Kidney (tissue), 14 donors: ENCODE measurements around the gene PRDM16. TPM values are rescaled to one million over a fixed set of nuclear protein-coding genes. Genes with fewer than 3 reads are reported as not detected.
A peak's percentile ranks its signal among the peaks of the same experiment; 100 is the strongest.

Experiments used
- DNase-seq, 5 donors: peaks; one replicate each; pipeline ENCODE4 v3.0.0-alpha.2; 2013 to 2020
- FAIRE-seq: peaks from 2 replicates; lab custom pipeline; 2012; peaks lifted over from hg19 to GRCh38; lab: Jason Lieb, UNC
- H3K27ac ChIP-seq, 2 donors: one replicate each; pipeline ENCODE4 v1.7.0; 2013; ENCODE audit warnings: low read depth in 2 of 2, low read length in 2 of 2, inconsistent platforms in 1 of 2
- H3K27me3 ChIP-seq: one replicate; pipeline ENCODE4 v1.7.1; 2013; ENCODE audit warnings: low read length, inconsistent platforms; ENCODE audit not compliant: control insufficient read depth, insufficient read depth
- H3K36me3 ChIP-seq, 3 donors: one replicate each; pipeline versions ENCODE4 v1.7.0 to v1.7.1; 2013; ENCODE audit warnings: low read length in 3 of 3, control low read depth in 1 of 3, inconsistent platforms in 1 of 3; ENCODE audit not compliant: insufficient read depth in 3 of 3, control insufficient read depth in 2 of 3
- H3K4me1 ChIP-seq, 3 donors: one replicate each; pipeline versions ENCODE4 v1.7.0 to v1.7.1; 2013; ENCODE audit warnings: low read length in 3 of 3, inconsistent platforms in 1 of 3, low read depth in 1 of 3; ENCODE audit not compliant: control insufficient read depth in 2 of 3, insufficient read depth in 2 of 3
- H3K4me3 ChIP-seq, 3 donors: one replicate each; pipeline versions ENCODE4 v1.7.0 to v1.8.1; 2013; ENCODE audit warnings: low read length in 3 of 3, control low read depth in 1 of 3, inconsistent platforms in 1 of 3
- H3K9ac ChIP-seq, 3 donors: one replicate each; pipeline versions ENCODE4 v1.7.0 to v1.7.1; 2013; ENCODE audit warnings: low read length in 3 of 3, control low read depth in 1 of 3, inconsistent platforms in 1 of 3
- H3K9me3 ChIP-seq, 3 donors: one replicate each; pipeline versions ENCODE4 v1.7.0 to v1.7.1; 2013; ENCODE audit warnings: low read length in 3 of 3, control low read depth in 1 of 3, inconsistent platforms in 1 of 3; ENCODE audit not compliant: control insufficient read depth in 2 of 3, insufficient read depth in 1 of 3
- CTCF ChIP-seq: IDR thresholded peaks from 3 replicates; pipeline ENCODE4 v1.5.1; 2012; ENCODE audit warnings: mild to moderate bottlenecking, moderate library complexity, borderline replicate concordance; ENCODE audit not compliant: insufficient read depth; ENCODE audit errors: extremely low read depth
- intact Hi-C: fragments of 100-400 bp; cut with DNase I; formaldehyde crosslinking; loops from one replicate; pipeline ENCODE4 v1.11.1; 2022
- polyA plus RNA-seq: library from polyadenylated mRNA; stranded (reverse); fragments of 350-450 nt; fragmentation: Illumina TruSeq; extraction: RNeasy Lipid Tissue Mini Kit (QIAGEN cat#74804); gene quantifications from one replicate; pipeline ENCODE4 v1.2.3, GENCODE V29; 2014; ENCODE audit warnings: low read depth, low replicate concordance; ENCODE audit not compliant: insufficient read depth
- total RNA-seq: library from RNA; stranded (reverse); fragmentation: NEBNext Ultra II Directional; extraction: Animal tissue kit (Norgen Biotek cat#: 25700); gene quantifications from one replicate; pipeline ENCODE4 v1.2.1, GENCODE V29; 2021
- donor health status: control.
- donor health status: control.
- donor health status: control.
- donor health status: control.
- donor health status: control.
- donor health status: DM: yes; HTN: yes; CAD: no.
- donor health status: Normal renal cell carcinoma (clear cell type).

The PRDM16 gene
- total and polyA plus RNA-seq, 2 donors from 2014 or later: 3.0 to 21.9 TPM

DNA sequence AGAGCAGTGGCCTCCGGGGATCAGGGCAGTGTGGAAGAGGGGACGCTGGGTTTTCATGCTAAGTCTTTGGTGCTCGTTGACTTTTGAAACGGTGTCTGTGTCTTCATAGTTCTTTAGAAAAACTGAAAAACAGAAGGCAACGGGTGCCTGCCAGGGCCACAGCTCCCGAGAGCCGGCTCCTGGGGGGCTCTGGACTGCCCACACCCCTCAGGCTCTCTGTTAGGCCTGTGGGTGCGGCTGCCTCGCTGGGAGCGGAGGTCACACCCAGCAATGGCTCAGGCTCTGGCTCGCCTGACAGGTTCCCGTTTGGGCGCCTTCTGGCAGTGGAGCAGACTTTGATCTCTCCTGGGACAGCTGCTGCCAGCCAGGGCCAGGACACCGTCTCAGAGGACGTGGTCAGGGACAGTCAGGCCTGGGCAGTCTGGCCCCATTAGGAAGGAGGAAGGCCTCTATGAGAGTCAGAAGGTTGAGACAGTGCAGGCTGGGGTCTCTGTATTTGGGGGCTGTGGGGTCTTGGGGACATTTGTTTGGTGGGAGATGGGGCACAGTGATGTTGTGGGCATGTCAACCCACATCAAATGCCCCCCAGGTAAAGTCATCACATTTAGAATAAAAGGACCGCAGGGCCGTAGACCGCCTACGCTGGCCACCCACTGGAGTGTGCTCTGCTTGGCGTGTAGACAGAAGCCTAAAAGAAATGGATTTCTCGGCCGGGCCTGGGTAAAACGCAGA, 391.1 kb downstream of the PRDM16 start:
- Histone ChIP-seq H3K4me1 (peaks cover 0 to 47% (median 31%) of the 10 kb centered on the region in 3 donors), H3K36me3 (peaks cover 0 to 3% (median 0%) of the 10 kb centered on the region in 3 donors), H3K4me3 (no peak overlapping the region), H3K9ac (no peak overlapping the region), H3K27ac (peak overlapping the region; percentile 51 to 74), H3K27me3 (no peaks in the 10 kb centered on the region), H3K9me3 (no peaks in the 10 kb centered on the region)
- intact Hi-C loops: no loop called here
- FAIRE-seq (no peak), DNase-seq (peak; percentile 31 to 88 (median 53))
- no peak for TF ChIP-seq CTCF

DNA sequence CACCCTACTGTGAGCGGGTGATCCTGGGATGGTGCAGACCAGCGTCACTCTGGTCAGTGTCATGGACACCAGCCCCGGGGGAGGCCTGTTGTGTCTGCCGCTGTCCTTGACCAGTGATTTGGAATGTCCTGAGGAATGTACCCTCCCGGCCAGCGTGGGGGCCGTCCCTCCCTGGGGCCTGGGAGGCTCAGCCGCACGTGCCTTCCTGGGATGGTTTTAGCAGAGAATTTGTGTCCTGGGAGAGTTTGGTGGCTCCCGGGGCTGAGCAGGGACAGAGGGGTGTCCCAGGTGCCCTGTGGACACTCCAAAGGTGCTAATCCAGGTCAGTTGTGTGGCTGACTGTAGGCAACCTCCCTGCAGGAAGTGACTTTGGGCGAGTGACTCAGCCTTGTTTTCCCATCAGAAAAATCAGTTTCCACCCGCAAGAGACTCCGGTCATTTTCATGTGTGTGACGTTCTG, 391.7 kb downstream of the PRDM16 start:
- DNase-seq (peak; percentile 78 to 88 (median 82)), FAIRE-seq (no peak)
- no peak for TF ChIP-seq CTCF
- intact Hi-C loops: no loop called here
- Histone ChIP-seq H3K4me1 (peaks cover 0 to 42% (median 31%) of the 10 kb centered on the region in 3 donors), H3K9ac (no peak overlapping the region), H3K27ac (peak overlapping the region; percentile 51 to 74), H3K4me3 (no peak overlapping the region), H3K9me3 (no peaks in the 10 kb centered on the region), H3K36me3 (peaks cover 0 to 3% (median 0%) of the 10 kb centered on the region in 3 donors), H3K27me3 (no peaks in the 10 kb centered on the region)

DNA sequence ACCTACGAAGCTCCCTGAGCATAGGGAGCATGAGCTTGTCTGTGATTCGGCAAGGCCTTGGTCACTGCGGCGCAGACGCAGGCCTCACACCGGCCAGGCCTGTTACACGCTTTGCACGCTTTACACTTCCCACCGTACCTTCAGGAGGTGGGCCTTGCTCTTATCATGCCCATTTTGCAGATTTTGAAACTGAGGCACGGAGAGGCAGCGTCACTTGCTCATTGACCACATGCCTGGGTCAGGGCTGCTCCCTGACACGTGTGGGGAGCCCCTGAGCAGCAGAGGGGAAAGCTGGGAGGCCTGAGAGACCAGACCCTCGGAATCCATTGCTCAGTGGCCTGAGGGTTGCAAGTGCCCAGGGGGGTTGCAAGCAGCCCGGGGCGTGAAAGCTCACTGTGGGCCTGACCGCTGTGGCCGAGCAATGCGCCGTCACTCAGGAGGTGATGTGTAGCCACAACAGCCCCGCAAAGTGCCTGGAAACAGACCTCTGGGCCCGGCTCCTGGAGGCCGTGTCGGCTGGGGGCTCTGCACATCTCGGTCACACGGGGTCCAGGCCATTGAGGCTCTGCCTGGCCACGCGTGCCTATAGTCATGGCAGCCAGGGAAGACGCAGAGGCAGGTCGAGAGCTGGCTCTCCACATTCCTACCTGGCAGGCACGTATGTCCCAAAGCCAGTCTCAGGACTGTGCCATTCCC, 392.4 kb downstream of the PRDM16 start:
- no peak overlapping the region for H3K9ac ChIP-seq
- H3K27ac ChIP-seq: peak overlapping the region in 1 of 2 donors; percentile 28
- intact Hi-C loops: no loop called here
- no peak overlapping the region for H3K4me3 ChIP-seq
- FAIRE-seq: no peak
- H3K4me1 ChIP-seq: peaks cover 0 to 37% (median 31%) of the 10 kb centered on the region in 3 donors
- H3K27me3 ChIP-seq: no peaks in the 10 kb centered on the region
- peak in 2 of 5 donors; percentile 42 to 68 for DNase-seq
- H3K9me3 ChIP-seq: no peaks in the 10 kb centered on the region
- no peak for TF ChIP-seq CTCF
- peaks cover 0 to 3% (median 0%) of the 10 kb centered on the region in 3 donors for H3K36me3 ChIP-seq
